Measurements from ENCODE around the gene SLC12A3.
"Not testable (repeated sequence)": the region's sequence is repeated elsewhere in the genome, so short reads cannot be mapped to it uniquely, and the experiment has no call there.

The SLC12A3 gene

GRCh38 chr16:56923481-56924091 lies 58.6 kb downstream of the SLC12A3 start:
- no peak for DNase-seq

GRCh38 chr16:56927471-56927870 lies 62.5 kb downstream of the SLC12A3 start:
- DNase-seq = no peak

- DNase-seq = no peak
Observed at GRCh38 chr16:56929639-56930038, 64.6 kb downstream of the SLC12A3 start.

- peak; percentile 58 for DNase-seq
Observed at GRCh38 chr16:56930486-56931270, 65.7 kb downstream of the SLC12A3 start.

DNA sequence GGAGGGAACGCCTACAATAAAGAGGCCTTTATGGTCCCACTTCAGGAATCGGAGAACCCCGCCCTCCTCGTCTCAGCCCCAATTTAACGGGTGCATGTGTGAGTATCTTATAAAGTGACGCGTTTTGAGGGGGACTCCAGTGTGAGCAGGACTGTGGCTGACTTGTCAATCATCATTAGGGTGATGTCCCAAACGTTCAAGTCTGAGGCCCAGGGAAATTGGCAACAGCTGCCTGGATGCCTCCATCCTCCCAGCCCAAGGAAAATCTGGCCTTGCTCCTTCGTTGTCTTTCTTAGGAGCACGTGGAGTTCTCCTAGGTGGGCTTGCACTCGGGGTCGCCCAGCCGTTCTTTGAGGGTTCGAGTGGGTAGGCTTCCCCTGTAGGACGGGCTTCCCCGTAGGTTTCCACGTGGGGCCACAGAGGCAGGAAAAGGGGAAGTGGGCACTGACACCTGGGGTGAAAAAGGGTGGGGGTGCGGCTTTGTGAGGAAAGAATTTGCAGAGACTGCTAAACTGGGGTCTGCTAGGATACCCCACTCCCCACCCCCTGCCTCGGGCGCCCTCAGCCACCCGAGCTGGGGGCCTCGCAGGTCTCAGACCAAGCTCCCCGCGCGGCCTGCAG lies 66.4 kb downstream of the SLC12A3 start:
- DNase-seq = no peak

DNA sequence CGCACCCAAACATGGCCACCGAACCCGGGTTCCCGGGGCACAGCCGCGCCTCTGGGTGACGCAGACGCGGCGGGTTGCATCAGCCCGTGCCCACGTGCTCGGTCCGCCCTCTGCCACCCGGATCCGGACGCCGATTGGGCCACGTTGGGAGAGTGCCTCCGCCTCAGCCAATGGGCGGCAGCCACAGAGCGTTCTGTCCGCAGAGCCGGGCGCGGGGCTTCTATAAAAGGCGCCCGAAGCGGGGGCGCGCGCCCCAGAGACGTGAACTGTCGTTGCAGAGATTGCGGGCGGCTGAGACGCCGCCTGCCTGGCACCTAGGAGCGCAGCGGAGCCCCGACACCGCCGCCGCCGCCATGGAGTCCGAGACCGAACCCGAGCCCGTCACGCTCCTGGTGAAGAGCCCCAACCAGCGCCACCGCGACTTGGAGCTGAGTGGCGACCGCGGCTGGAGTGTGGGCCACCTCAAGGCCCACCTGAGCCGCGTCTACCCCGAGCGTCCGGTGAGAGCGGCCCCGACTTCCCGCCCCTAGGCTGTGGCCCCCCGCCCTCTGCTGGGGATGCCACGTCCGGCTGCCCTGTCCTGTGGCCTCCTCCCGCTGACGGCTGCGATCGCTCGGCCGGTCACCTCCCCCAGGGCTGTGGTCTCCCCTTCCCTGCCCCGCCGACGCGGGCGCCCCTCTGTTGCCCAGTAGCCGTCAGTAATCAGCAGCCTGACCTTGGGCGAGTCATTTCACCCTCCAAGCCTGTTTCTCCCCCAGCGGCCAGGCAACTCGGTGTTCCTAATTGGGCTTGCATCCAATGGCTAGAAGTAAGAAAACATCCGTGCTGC lies 67.1 kb downstream of the SLC12A3 start, which contains the start of gene HERPUD1:
Gene HERPUD1, plus strand, starts transcription at position 251 of the 829 bp plus-strand sequence. Its CDS starts 103 bp downstream, at position 354.
- peak; percentile 67 for DNase-seq

- DNase-seq = no peak
Observed at GRCh38 chr16:56932721-56933619, 68.0 kb downstream of the SLC12A3 start.

DNA sequence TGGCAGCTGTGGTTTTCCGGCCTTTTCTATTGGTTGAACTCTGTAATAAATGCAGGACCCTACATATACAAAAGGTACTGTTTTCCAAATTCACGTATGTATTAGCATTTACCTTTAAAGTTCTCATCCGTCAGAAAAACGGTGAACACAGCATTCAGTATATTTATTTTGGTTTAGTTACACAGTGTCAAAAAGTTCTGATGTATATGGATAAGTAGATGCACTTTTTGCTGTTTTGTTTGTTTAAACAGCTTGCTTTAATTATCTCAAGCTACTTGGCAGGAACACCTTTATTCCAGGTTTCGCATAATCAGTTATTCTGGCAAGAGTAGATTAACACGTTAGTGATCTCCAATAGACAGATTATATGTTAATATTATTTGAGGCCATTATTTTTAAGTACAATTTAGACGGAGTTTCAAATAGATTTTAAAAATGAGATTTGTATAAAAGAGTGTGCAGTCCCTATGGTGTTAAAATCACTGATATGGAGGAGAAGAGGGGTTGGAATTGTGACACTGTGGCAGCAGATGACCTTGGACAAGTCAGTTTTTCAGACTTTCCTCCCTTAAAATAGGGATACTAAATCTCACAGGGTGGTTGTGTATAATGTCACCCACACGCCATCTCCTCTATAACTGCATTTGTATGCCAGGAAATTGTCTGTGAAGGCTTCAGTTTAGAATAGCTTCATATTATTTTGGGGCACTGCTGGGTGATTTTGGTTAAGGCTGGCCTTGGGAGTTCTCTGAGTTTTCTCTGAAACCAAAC lies 69.0 kb downstream of the SLC12A3 start:
- no peak for DNase-seq

- DNase-seq = not testable (repeated sequence)
Observed at GRCh38 chr16:56934599-56935145, 69.7 kb downstream of the SLC12A3 start.

DNA sequence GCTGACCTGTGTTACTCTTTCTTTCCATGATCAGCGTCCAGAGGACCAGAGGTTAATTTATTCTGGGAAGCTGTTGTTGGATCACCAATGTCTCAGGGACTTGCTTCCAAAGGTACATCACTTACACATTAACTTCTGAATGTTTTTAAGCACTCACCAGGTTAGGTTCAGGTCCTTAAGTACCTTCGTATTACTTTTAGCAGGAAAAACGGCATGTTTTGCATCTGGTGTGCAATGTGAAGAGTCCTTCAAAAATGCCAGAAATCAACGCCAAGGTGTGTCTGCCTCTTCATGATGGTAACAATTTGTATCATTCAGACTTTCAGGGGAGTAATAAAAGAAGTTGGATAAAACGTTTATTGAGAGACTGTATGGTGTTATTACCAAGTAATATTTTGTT lies 70.2 kb downstream of the SLC12A3 start:
- no peak for DNase-seq

DNA sequence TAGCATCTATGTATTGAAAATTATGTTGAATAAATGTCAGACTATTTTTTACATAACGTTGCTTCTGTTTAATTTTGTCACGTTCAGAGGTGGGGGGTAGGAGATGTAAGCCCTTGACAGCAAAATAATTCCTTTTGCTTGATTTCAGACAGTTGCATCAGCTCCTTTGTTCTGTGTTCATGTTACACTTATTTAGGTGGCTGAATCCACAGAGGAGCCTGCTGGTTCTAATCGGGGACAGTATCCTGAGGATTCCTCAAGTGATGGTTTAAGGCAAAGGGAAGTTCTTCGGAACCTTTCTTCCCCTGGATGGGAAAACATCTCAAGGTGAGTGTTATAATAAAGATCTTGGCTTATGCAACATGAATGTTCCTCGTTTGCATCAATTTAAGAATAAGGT lies 71.5 kb downstream of the SLC12A3 start:
- DNase-seq = no peak

- DNase-seq = peak; percentile 8
Observed at GRCh38 chr16:56936950-56937349, 71.9 kb downstream of the SLC12A3 start.

GRCh38 chr16:56938664-56939513 lies 73.9 kb downstream of the SLC12A3 start:
- DNase-seq = no peak

- peak; percentile 87 for DNase-seq
Observed at GRCh38 chr16:56939801-56940200, 74.8 kb downstream of the SLC12A3 start.

DNA sequence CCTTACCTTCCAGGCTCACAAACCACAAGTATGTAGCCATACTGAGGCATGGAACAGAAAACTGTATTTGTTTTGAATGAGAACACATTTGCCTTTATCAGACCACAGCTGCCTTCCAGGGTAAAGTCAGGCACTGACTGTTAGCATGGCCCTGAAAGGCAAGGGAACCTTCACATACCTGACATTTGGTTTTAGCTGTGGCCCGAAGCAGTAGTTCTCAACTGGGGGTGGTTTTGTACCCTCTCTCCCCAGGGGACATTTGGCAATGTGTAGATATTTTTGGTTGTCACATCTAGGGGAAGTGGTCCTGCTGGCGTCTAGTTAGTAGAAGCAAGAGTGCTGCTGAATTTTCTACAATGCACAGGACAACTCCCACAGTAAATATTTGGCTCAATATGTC lies 76.1 kb downstream of the SLC12A3 start:
- no peak for DNase-seq

DNA sequence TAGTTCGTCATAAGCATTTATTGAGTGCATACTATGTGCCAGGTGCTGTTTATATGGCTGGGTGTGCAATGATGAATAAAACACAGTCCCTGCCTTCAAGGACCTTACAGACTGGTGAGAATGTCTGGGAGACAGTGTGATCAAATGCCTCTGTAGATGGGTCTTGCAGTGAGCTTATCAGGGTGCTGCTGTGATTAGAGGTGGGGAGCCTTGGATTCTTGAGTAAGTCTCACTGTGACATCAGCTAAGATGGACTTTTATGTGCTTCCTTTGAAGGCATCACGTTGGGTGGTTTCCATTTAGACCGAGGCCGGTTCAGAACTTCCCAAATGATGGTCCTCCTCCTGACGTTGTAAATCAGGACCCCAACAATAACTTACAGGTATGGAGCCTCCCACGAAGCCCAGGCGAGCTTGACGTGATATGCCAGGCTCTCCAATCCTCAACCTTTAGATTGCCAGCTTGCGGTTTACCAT lies 76.9 kb downstream of the SLC12A3 start:
- no peak for DNase-seq

DNA sequence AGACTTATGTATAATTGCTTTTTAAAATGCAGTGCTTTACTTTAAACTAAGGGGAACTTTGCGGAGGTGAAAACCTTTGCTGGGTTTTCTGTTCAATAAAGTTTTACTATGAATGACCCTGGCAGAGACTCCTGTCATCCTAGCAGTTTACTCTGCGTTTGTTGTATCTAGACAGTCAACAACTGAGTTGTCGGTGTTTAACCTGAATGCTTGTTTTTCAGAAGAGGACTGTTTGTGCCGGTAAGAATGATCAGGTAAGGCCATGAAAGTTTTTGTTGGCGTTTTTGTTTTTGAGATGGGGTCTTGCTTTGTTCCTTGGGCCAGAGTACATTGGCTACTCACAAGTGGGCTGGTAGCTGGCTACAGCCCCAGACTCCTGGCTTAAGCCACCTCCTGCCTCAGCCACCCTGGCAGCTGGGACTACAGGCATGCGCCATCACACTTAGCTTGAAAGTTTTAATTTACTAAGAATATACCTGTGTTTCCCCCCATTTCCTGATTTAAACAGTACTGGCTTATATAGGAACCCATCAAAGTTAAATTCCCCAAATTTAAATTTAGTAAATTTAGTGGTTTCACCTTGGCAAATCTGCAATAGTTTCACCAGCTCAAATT lies 78.9 kb downstream of the SLC12A3 start:
- DNase-seq = no peak

- DNase-seq = no peak
Observed at GRCh38 chr16:56944954-56945839, 80.2 kb downstream of the SLC12A3 start.

All from DMS79 (cell line).